GM12864 (cell line): ENCODE measurements around the gene TPI1.

ENCODE experiments used
- DNase-seq: peaks from one replicate; pipeline ENCODE4 v3.0.0-alpha.2; 2011; ENCODE audit warnings: low read depth
- H3K4me3 ChIP-seq: 2 replicates; pipeline ENCODE4 v1.5.1; 2011; ENCODE audit warnings: mild to moderate bottlenecking, low read depth, low read length, control low read depth
- CTCF ChIP-seq: IDR thresholded peaks from 2 replicates; pipeline ENCODE4 v1.5.1; 2011; ENCODE audit warnings: low read depth, mild to moderate bottlenecking, moderate library complexity, low read length, control low read depth, inconsistent platforms; ENCODE audit errors: missing control alignments

TPI1 gene

GRCh38 chr12:6914246-6914946 is 47.1 kb downstream of the TPI1 start, which contains the start of gene ENO2:
Gene ENO2, plus strand, starts transcription at chr12:6914580. Its CDS starts 1,253 bp downstream, at chr12:6915833.
- no peak for DNase-seq
- TF ChIP-seq CTCF, result no peak

GRCh38 chr12:6914947-6915788 is 47.8 kb downstream of the TPI1 start:
- no peak for DNase-seq
- no peak for TF ChIP-seq CTCF

More at GRCh38 chr12:6914246-6914946, 47.1 kb downstream of the TPI1 start, which contains the start of gene ENO2:
- H3K4me3 ChIP-seq, result peak within 1 kb of the TSS; percentile 76

GRCh38 chr12:6915789-6916285 is 48.5 kb downstream of the TPI1 start:
- no peak for TF ChIP-seq CTCF
- no peak for DNase-seq
- peak overlapping the region; percentile 76; the same call in 1 of the 2 replicates for H3K4me3 ChIP-seq

More at GRCh38 chr12:6914947-6915788, 47.8 kb downstream of the TPI1 start:
- peak overlapping the region; percentile 76 for H3K4me3 ChIP-seq

GRCh38 chr12:6916426-6917200 is 49.3 kb downstream of the TPI1 start:
- no peak for DNase-seq
- no peak overlapping the region for H3K4me3 ChIP-seq
- TF ChIP-seq CTCF, result no peak

- no peak overlapping the region for H3K4me3 ChIP-seq
- DNase-seq, result no peak
- no peak for TF ChIP-seq CTCF
Observed at GRCh38 chr12:6917491-6918231, 50.3 kb downstream of the TPI1 start.

GRCh38 chr12:6919588-6919987 is 52.3 kb downstream of the TPI1 start:
- no peak for TF ChIP-seq CTCF
- no peak overlapping the region for H3K4me3 ChIP-seq
- no peak for DNase-seq
